GM18870 (cell line): ENCODE measurements around the gene FARS2.

Experiments used
- ATAC-seq: cut with Tn5 transposase; IDR thresholded peaks from one replicate; pipeline ENCODE4 v1.9.1; 2021; ENCODE audit warnings: moderate library complexity; ENCODE audit not compliant: unreplicated experiment

Gene FARS2

DNA sequence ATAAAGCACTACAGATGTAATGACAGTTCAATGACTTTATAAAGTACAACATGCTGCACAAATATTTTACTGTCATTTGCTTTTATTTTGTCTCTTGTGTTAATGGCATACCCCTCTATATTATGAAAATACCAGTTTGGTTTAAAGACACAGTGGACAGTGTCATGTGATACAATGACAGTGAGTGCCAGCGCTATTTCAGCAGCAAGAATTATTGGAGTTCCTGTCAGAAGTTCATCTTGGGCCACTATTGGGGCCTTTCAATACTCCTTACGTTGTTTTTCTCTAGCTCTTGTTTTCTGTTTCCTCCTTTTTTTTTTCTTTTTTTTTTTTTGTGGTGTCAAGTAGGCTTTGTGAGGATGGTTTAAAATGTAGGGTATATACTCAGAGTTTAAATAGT is 232.5 kb downstream of the FARS2 start:
- ATAC-seq: no peak

DNA sequence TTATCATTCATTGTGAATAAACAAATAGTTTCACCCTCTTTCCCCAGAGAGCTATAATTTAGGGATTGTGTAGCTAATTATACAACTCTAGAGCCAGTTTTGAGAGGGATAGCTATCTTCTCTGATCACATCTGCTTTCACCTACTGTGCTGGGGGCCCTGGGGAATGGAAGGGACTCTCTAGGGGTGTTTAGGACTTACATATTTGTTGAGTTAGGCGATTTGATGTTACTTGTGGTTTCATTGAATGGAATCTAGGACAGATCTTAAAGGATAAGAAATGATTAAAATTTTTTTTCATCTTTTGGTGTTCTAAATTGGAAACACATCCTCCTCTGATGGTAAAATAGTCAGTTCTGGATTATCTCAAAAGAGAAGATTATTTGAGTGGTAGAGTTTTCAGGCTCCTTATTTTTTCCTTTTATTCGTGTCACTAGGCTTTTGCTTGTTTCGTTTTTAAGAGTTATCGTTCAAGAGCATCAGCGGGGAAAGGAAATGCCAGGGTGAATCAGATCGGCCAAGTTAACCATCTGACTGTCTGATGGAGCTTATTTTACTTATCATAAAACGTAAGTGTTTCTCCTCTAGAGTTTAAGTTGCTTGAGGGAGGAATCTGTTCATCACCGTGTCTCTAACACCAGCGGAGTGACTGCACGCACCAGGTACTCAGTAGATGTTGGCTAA is 236.7 kb downstream of the FARS2 start:
- ATAC-seq: no peak

DNA sequence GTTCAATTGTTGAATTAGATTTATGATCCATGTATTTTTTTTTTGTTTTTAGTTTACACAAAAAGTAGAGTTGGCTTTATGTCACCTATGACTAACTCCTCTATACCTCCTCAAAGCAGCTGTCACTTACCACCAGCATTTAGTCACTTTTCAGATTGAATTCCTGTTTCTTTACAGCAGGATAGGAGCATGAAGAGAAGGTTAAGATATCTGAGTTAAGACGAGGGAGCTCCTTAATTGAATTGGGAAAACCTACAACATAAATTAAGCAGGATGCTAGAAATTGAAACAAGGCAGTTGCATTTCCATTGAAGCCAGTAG is 237.2 kb downstream of the FARS2 start:
- ATAC-seq: no peak

DNA sequence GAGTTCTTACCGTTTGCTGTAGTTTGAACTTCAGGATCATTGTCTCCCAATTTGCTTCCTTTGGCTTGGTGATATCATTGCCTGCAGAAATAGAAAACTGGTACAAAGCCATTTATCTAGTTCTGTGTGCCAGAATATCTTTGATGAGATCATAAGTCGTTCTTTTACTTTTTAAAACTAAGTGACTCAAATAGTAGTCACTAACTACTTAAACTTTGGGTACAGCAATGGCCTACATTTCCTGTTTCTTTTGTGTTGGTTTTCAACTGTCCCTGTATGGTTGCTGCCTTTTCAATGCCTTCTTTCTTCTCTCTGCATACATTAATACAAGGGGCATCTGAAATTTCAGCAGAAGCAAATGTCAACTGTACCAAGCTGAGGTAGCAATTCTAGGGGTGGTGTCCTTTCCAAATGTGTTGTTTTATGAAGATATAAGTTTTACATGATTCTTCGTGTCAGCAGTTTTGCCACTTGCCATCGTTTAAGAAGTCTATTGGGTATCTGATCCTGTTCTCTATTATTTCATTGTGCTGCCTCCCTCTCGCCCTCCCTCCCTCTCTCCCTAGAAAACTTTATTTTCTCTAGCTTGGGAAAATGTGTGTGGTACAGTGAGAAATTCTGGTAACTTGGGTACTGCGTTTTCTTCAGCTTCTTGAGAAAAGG is 238.5 kb downstream of the FARS2 start:
- no peak for ATAC-seq

DNA sequence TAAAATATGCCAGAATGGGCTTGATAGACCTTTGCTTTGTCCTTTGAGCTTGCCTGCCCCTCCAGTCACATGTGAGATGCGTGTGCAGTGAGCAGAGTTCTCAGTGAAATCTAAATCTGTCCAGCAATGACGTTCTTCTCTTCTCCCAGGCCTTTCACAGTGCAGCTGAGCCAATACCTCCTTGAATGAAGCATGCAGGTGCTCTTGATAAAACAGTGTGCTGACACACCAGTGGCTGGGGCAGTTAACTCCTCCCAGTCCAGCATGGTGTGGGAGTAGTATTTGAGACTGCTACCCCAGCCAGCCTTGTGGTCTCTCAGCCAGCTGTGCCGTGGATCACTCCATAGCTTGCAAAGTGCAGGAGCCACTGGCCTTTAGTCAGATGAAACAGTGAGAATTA is 240.5 kb downstream of the FARS2 start:
- no peak for ATAC-seq

DNA sequence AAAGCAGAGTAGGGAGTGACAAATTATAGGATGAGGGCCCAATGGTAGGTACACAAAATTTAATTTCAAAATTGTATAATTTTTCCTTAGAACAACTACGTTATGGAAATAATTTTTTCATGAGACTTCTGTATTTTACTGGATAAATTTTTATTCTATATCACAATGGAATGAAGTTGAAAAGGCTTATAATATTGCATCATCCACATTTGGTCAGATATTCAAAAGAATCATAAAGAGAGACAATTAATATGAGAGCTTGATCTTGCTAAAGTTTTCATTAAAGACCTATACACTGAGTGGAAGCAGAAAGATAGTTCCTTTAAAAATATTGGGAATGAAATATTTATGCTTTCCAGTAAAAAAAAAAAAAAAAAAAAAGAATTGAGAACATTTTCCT is 242.8 kb downstream of the FARS2 start:
- ATAC-seq: no peak

DNA sequence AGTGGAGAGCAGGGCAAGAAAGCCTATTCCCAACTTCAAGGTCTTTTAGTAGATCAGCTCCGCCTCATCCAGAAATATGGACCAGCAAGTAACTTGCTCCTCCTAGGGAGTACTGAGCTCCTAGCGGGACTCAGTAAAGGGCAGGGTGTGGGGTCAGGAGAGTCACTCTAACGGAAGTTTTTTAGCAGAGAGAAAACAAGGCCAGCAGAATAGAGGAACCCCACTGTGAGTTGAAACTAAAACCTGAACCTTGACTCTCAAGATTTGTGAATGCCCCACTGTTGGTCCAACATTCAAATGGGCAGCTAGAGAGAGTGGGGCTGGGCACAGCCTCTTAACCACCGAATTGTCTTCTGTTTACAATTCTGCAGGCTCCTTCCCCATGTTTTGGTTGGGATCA is 244.8 kb downstream of the FARS2 start:
- peak; percentile 44 for ATAC-seq

DNA sequence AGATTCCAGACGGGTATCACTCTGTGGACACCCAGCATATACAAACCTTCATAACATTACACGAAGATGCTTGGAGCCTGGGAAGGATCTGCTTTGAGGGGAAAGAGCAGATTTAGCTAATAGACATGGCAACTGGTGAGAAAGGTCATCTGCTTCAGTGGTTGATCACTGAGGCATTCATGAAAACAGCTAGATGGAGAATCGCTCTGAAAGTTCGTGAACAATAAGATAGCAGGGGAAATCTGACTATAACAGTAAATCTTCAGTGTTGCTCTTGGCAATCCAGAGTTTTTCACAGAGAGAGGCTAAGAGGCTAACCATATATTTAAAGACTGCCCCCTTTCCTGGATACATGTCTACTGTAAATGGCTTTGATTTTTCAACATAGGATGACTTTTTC is 245.3 kb downstream of the FARS2 start:
- peak; percentile 17 for ATAC-seq

DNA sequence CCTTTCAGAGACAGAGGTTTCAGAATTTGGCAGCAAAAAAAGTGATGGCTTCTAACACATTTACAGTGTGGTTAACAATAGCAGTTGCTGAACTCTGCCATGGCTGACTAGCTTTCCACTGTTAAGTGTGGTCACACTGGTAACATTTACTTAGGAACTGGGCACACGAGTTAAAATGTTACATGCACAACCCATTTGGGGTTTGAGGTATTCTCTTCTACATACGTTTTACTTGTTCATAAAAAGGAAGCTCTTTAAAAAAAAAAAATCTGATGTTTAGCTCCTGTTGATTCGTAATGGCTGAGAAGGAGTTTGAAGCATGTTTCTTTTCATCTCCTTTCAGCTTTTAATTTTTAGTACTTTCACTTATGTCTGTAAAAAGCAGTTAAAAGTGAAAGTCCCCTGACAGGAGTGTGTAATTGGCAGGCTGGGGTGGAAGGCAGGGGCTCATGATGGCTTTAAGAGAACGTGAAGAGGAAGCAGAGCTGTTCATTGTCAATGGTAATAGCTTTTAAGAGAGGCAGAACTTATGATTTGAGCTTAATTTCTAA is 245.9 kb downstream of the FARS2 start:
- peak; percentile 89 for ATAC-seq

DNA sequence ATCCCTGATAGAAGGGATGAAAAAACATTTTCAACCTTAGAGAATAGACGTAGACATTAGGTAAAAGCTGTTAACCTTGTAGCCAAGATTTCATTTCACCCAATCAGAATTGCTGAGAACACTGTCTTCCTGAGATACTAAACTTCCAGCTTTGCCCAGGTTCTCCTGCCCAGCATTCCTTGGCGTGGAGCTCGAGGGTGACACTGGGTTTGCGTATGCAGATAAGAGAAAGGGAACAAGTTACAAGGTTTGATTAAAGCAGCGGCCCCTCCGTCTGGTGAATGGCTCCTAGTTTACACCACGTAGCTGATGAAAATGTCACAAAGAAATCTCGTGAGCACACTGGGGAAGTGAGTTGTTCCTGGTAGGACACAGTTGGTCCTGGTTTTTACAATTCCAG is 247.8 kb downstream of the FARS2 start:
- no peak for ATAC-seq

DNA sequence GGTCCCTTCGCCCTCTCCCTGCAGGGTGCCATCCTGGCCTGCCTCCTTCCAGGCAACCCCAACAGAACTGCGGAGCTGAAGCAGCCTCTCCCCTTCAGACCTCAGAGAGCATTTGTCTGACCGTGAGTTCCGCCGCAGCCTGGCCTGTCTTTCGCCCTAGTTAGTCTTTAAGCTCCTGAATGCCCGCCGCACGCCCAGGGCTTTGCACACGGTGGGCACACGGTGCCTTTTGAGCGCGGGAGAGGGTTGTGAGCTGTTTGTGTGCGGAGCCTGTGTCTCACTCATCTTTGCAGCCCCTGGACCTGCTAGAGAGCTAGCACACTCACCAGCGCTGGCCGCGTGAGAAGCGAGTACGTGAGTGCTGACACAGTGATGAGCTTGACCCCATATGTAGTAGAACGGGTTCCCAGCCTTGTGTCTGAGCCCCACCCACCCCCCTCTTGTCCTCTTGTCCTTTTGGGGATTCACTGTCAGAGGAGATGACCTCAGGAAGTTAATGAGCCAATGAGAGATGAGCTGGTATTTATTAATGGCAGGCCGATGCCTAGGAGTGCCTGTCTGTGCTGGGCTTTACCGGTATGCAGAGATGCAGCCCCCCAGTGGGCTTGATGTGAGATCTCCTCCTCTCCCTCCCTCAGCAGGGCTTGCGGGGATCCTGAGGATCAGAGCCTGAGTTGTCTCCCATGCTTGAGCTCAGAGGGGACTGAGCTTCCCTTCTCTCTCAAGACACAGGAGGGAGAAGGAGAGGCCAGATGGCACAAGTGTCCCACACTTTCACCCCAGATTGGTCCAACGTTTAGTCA is 249.2 kb downstream of the FARS2 start:
- no peak for ATAC-seq

DNA sequence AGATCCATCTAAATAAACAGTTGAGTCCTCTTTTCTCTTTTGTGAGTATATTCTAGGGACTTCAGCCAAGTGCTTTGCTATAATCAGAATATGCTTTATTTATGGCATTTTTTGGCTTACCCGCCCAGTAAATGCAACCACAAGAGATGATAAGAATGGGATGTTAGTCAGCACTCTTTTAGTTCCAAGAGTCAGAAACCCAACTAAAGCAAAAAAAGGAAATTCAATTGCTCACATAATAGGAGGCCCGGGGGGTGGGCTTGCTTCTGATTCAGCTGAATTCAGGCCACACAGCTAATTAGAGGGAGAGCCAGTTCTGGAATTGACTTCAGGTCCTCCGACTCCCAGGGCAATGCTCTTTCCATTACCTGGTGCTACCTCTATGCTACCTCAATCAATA is 250.6 kb downstream of the FARS2 start:
- ATAC-seq: no peak

DNA sequence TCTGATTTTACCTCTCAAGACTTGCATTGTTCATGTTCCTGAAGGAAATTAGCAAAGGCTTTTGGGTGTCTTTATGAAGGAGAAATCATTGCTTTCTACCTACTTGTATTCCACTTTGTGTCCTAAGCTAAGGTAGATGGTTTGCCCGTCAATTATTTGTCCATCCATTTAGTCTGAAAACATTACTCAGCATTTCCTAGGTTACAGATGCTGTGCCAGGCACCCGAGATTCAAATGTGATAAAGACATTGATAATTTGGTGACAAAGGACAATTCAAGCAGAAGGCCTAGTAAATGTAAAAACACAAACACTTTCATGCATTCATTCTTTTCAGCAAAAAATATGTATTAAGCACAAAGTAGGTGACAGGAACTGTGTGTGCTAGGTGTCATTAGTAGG is 251.1 kb downstream of the FARS2 start:
- no peak for ATAC-seq

DNA sequence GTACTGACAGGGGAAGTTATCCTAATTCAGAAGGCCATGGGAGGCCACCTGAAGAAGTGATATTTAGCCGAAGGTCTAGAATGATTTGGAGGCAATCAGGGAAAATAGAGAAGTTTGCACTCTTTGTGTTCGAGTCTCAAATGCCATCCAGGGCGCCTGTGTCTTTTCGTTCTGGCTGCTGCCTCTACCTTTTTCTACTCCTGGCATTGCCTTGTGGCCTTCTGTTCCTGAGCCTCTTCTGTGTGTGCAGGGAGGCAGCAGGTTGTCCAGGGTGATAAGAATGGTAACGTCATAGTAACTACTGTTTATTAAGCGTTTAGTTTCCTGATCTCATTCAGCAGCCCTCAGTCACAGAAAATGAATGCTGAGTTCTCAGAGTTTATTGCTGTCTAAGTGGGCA is 252.1 kb downstream of the FARS2 start:
- no peak for ATAC-seq

DNA sequence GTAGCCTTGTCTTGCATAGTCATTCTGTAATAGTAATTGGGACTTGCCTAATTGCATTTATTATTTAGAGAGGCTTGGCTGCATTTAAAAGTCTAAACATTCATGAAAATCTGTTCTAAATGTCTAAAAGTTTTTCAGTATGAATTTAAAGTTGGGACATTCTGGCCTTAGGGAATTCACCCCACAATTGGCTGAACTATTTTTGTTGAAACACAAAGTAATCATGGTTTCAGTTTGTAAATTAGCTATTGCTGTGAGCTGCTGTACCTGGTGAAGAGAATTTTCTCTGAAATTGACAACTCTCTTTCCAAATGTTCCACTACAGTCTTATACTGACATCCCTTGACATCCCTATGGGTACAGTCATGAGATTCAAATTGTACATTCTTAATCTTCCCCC is 253.0 kb downstream of the FARS2 start:
- no peak for ATAC-seq

DNA sequence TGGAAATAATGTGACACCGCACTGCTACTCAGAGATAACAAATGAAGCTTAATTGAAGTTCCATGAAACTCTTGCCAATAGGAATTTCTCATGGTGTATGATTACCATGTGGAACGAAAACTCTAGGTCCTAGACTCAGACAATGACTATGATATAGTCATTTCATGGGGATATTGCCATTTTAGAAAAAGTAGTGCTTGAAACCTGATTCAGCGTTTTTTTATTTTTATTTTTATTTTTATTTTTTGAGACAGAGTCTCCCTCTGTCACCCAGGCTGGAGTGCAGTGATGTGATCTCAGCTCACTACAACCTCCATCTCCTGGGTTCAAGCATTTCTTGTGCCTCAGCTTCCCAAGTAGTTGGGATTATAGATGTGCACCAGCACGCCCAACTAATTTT is 253.9 kb downstream of the FARS2 start:
- no peak for ATAC-seq

DNA sequence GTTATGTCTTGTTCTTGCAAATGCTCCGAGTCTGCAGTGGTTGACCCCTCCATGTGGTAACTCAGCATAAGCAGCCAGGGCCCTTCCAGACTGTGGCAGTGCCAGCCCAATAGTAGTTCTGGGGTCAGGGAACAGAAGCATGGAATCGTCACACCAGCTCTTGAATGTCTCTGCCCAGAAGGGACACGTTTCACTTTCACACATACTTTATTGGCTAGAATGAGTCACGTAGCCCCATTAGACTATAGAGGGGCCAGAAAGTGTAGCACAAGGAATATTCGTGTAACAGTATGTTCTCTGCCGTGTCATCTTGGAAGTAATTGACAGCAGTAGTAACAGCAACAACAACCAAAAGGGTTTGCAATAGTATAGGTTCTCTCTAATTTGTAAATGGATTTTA is 254.7 kb downstream of the FARS2 start:
- no peak for ATAC-seq

DNA sequence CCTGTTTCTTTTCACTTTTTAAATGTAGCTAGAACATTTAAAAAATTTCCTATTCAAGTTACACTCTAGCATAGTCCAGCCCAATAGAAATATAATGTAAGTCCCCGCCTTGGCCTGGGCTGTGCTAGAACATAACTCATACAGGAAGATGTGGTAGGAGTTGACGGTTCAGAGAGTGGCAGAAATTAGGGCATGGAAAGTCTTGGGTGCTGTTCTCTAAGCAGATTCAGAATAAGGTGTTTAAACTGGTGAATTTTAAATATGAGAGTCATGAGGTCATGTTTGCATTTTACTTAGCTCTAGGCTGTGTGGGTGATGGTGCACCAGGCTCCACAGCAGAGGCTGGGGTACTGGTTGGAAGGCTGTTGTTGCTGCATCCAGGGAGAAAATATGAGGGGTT is 256.5 kb downstream of the FARS2 start:
- peak; percentile 59 for ATAC-seq

DNA sequence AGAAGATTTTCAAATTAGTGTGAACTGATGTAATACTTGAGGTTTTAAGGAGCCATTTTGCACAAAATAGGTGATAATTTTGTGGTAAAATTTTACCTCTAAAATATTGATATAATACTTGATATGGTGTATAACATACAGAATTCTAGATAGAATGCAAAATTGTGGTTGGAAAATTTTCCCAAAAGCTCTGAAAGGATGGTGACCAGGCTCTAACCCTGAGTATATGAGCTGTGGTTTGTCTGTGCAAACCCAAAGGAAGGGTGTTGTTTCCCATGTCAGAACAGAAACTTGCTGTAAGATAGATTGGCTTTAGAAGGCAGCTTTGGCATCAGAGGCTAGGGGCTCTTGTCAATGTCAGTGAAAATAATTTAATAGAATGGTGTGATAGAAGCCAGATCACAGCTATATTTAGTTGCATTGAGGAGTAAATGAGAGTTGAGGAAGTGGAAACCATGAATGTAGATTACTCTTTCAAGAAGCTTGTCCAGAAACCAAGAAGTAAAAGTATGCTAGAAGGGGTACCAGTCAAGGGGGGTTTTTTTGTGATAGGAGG is 257.7 kb downstream of the FARS2 start:
- ATAC-seq: no peak

DNA sequence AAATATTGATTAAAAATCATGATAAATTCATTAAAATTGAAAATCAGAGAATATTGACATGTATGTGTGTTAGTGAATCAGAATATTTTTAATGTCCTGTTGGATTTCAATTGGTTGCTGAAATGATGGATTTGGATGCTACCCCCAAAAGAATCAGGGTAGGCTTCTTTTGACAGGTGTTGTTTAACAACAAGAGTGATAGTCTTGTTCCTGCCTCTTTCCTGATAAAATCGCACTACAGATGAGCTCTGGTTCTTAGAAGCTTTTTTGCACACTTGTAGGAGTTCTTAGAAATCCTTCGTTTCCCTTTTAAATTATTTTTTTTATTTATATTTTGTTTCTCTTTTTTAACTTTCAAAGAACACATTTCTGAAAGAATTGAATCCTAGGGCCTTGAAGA is 259.5 kb downstream of the FARS2 start:
- ATAC-seq: no peak

DNA sequence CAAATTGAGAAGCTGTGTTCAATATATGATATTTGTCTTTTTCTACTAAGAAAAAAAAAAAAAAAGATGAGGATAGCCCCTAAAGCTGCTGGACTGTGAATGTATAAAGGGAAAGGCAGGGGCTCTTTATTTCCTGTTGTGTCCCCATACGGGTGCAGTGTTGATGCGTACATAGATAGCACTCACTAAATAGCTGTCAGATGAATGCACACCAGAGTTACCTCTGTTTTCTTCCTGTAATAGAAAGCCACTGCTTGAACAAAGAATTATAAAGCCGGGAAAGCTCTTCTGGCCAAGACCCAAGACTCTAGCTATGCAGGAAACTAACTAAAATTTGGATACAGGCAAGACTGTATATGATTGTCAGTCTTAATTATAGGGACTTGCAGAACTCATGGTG is 260.0 kb downstream of the FARS2 start:
- no peak for ATAC-seq

DNA sequence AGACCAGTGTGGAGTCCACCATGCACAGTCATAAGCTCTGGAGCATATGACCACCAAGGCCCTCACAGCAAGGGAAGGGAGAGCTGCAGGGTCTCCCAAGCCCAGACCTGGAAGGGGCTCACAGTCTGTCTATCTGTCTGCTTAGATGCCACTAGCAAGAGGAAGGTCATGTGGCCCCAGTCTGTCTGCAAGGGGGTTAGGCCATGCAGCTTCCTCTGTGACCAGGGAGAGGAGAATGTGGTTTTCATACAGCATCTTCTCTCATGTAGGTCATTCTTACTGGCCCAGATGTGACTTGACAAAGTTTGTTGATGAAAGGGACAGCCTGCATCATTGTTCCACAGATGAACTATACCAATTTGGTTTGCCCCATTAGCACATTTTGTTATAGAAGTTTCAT is 260.8 kb downstream of the FARS2 start:
- no peak for ATAC-seq
